ENCODE results near the gene CUBN.

CUBN gene

GRCh38 chr10:17109046-17109445 is 20.6 kb downstream of the CUBN start:
- in situ Hi-C loops (cut with MboI; ENCODE audit: low sequenced_read_pairs): no loop called here

GRCh38 chr10:17106991-17107390 is 22.6 kb downstream of the CUBN start:
- in situ Hi-C loops (cut with MboI; ENCODE audit: low sequenced_read_pairs): no loop called here

DNA sequence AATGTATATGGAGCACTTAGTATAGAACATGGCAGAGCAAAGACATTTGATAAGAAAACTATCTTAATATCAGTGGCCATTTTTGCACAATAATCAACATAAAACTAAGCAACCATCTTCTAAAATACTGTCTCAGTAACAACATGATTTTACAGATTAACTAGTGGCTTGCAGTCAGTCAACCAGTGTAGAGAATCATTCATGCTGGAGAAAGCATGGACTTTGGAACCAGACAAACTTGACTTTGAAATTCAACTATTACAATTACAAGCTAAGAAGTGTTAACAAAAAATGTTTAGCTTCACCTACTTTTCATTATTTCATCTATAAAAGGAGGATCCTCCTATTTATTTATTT is 27.7 kb downstream of the CUBN start:
- in situ Hi-C loops (cut with MboI; ENCODE audit: low sequenced_read_pairs): no loop called here

DNA sequence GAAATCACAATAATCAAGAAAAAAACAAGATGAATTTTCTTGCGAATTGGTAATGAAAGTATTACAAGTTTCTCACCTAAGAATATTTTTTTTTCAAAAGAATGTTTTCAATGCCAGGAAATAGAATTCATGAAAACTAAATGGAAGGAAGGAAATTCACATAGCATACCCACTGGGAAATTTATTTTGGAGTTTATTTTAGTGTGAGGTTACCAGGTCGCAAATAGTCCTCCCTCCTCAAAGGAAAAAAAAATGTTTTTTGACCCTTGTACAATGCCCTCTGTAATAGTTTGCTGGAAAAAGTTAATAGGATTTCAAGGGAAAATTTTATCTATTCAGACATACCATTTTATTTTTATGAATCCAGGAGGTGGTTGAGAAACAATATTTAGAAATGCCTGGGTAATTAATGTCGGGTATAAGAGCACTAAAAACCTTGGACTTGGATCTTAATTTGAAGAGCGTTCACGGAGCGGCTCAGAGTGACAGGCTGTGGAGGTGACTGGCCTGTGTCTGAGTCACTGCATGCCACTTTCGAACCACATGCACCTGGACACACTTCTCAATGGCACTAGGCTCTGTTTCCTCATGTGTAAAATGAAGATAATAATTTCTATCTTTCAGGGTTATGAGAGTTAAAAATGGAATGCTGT is 28.2 kb downstream of the CUBN start:
- in situ Hi-C loops (cut with MboI; ENCODE audit: low sequenced_read_pairs): no loop called here

GRCh38 chr10:17100586-17100985 is 29.0 kb downstream of the CUBN start:
- in situ Hi-C loops (cut with MboI; ENCODE audit: low sequenced_read_pairs): no loop called here

- in situ Hi-C loops (cut with MboI; ENCODE audit: low sequenced_read_pairs): no loop called here
Measured at GRCh38 chr10:17098012-17098411, 31.6 kb downstream of the CUBN start.

DNA sequence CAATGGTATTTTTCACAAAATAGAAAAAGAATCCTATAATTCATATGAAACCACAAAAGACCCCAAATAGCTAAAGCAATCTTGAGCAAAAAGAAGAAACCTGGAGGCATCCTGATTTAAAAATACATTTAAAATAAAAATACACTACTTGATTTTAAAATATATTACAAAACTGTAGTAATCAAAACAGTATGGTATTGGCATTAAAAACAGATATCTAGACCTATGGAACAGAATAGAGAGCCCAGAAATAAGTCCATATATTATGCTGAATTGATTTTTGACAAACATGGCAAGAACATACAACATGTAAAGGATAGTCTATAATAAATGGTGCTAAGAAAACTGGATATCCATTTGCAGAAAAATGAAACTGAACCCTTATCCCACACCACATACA is 34.8 kb downstream of the CUBN start:
- in situ Hi-C loops (cut with MboI; ENCODE audit: low sequenced_read_pairs): no loop called here

DNA sequence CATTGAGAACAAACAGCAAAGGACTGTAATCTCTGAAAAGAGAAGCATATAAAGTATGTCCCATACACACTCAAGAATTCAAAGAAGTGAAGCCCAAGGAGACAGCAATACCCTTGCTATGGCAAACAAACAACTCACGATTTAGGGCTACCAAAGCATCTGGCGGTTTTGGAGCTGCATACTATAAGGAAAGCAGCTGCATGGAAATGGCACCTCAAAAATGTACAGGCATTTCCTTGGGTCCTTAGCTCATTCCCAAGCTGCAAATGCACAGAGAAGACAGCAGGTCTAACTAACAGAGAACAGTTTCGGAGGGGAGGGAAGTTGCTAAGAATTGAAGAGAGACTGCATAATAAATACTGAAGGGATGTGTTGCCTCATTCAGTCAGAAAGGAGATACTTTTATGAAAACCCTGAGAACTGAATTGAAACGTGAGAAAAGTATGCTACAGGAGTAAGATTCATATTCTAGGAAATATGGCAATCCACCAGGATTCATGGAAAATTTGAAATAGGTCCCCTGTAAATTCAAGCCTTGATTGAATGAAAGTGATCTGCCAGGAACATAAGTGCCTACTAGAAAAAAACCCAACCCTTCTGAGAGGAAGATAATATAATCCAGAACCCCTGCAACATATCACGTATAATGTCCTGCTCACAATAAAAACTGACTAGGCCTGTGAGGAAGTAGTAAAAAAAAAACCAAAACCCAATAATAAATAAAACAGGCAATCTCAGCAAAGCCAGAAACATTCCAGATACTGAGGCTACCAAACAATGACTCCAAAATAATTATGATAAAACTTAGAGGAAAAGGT is 36.4 kb downstream of the CUBN start:
- in situ Hi-C loops (cut with MboI; ENCODE audit: low sequenced_read_pairs): no loop called here

- in situ Hi-C loops (cut with MboI; ENCODE audit: low sequenced_read_pairs): no loop called here
Measured at GRCh38 chr10:17092216-17092944, 37.2 kb downstream of the CUBN start.

DNA sequence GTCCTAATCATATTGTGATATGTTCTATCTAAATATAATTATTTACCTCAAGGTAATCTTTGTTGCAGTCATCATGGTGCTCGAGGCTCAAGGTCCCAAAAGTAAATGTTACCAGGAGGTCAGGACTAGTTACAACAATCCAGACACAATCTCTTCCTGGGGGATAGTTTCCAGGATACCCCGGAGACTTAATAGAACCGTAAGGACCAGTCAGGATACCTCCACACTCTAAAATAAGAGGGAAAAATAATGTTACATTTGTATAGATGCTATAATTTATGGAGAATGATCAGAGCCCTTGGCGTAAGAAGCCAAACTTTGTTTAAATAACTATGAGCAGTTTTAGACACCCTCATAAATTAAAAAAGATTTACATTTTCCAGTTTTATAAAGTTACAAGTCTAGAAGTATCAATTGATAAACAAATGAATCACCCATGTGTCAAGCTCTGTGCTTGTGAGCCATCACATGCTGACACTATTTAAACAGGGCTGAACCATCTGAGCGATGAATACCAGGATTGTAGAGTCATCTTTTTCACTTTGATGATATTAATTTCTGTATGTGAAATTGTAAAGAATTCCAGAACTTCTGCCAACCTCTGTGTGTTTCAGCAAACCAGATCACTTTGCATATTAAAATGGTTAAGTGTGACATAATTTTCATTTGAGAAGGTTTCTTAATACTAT is 41.3 kb downstream of the CUBN start:
- in situ Hi-C loops (cut with MboI; ENCODE audit: low sequenced_read_pairs): no loop called here

- in situ Hi-C loops (cut with MboI; ENCODE audit: low sequenced_read_pairs): no loop called here
Measured at GRCh38 chr10:17086865-17087367, 42.7 kb downstream of the CUBN start.

GRCh38 chr10:17085011-17085725 is 44.4 kb downstream of the CUBN start:
- in situ Hi-C loops (cut with MboI; ENCODE audit: low sequenced_read_pairs): no loop called here

- in situ Hi-C loops (cut with MboI; ENCODE audit: low sequenced_read_pairs): no loop called here
Measured at GRCh38 chr10:17084258-17084657, 45.4 kb downstream of the CUBN start.

DNA sequence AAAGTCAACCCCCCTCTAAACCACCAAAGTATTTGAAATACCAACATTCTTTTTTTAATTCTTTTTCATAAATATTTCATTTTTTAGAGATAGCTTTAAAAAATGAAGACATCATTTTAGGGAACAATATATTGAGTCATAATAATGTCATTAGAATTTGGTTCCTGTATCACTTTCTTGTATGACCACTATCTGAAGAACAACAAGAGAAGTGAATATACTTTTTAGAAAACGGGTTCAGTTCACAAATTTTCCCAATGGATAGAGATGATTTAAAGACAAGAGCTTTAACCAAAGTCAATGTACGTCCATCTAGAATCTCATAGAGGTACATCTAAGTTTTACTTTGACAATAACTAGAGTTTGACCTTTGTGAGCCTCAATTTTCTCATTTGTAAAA is 48.2 kb downstream of the CUBN start:
- in situ Hi-C loops (cut with MboI; ENCODE audit: low sequenced_read_pairs): no loop called here

DNA sequence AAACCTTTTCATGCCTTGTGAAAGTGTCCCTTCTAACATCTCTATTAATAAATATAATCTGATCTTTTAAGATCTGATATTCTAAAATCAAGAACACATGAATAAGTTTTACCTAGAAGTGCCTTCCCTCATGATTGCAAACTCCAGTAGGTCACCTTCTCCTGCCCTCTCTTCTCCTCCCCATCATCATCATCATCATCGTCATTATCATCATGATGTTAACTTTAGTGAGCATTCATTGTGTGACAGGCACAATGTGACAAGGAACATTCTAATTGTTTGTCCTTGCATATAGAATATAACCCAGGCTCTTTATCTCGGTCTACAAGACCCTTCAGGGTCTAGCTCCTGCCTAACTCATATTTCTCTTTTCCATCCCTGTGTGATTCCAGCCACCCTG is 51.7 kb downstream of the CUBN start:
- in situ Hi-C loops (cut with MboI; ENCODE audit: low sequenced_read_pairs): no loop called here

- in situ Hi-C loops (cut with MboI; ENCODE audit: low sequenced_read_pairs): no loop called here
Measured at GRCh38 chr10:17077346-17077781, 52.2 kb downstream of the CUBN start.

DNA sequence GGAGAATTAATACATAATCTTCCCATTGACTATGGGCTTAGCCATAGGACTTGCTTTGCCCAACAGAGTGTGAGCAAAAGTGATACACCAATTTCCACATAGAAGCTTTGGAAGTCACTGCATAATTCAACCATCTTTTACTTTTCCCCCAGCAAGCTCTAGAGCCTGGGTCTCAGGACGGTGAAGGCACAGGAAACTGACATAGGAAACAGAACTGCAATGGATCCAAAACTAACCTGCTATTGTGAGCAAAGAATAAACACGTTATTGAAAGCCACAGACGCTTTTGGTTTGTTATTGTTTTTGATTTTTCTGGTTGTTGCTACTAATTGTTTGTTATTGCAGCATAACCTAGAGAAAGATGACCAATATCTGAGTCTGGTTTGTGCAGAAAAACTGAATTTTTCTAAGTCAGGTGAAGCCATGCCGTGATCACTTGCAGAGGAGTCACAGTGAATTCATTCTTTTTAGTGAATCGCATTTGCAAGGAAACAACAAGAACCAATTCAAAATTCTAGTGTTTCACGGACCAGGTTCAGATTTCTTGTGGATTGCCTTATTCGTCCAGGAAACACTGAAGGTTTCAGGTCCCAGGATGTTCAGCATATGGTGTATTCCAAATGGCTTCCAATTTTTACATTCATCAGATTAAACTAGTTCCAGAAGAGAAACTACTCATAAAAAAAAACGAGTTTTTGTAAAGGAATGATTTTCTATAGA is 52.8 kb downstream of the CUBN start:
- in situ Hi-C loops (cut with MboI; ENCODE audit: low sequenced_read_pairs): no loop called here

GRCh38 chr10:17075533-17076359 is 53.9 kb downstream of the CUBN start:
- in situ Hi-C loops (cut with MboI; ENCODE audit: low sequenced_read_pairs): no loop called here

GRCh38 chr10:17074541-17074847 is 55.1 kb downstream of the CUBN start:
- in situ Hi-C loops (cut with MboI; ENCODE audit: low sequenced_read_pairs): no loop called here

Measured in hTERT RPE-1 (cell line).